GM23338 (cell line): Measurements from ENCODE around the gene RRAS2.

Experiments
- CREB1 ChIP-seq: fragments of 250-450 bp; sonication (Bioruptor Pico); IDR thresholded peaks from 2 replicates; pipeline ENCODE4 v1.5.0; 2020; ENCODE audit warnings: low read depth, mild to moderate bottlenecking, moderate library complexity
- EZH2 ChIP-seq: fragments of 200-600 bp; sonication (generic); IDR thresholded peaks from one replicate; pipeline ENCODE4 v1.8.0; 2017; ENCODE audit warnings: antibody characterized with exemption, mild to moderate bottlenecking, low read depth; ENCODE audit not compliant: unreplicated experiment
- EZH2phosphoT487 ChIP-seq: fragments of 200-600 bp; sonication (generic); IDR thresholded peaks from one replicate; pipeline ENCODE4 v1.8.1; 2018; ENCODE audit warnings: antibody characterized with exemption; ENCODE audit not compliant: unreplicated experiment
- JUNB ChIP-seq: IDR thresholded peaks from one replicate; pipeline ENCODE4 v1.6.1; 2016; ENCODE audit warnings: antibody characterized with exemption; ENCODE audit not compliant: unreplicated experiment
- NANOG ChIP-seq: IDR thresholded peaks from 2 replicates; pipeline ENCODE4 v1.6.1; 2016; ENCODE audit warnings: antibody characterized with exemption, borderline replicate concordance
- POLR2AphosphoS5 ChIP-seq: IDR thresholded peaks from 2 replicates; pipeline ENCODE4 v1.6.1; 2016; ENCODE audit warnings: antibody characterized with exemption, low read depth
- REST ChIP-seq: IDR thresholded peaks from one replicate; pipeline ENCODE4 v1.6.1; 2018; ENCODE audit warnings: antibody characterized with exemption; ENCODE audit not compliant: unreplicated experiment
- ZNF114 ChIP-seq: fragments of 250-450 bp; sonication (Bioruptor Pico); IDR thresholded peaks from 2 replicates; pipeline ENCODE4 v1.5.0; 2020; ENCODE audit warnings: mild to moderate bottlenecking, moderate library complexity
- ZNF331 ChIP-seq: fragments of 250-450 bp; sonication (Bioruptor Pico); IDR thresholded peaks from 2 replicates; pipeline ENCODE4 v1.5.0; 2020; ENCODE audit warnings: low read depth, mild to moderate bottlenecking, moderate library complexity
- TF ChIP-seq, protein P1 (sequence below), 2 experiments: fragments of 200-600 bp in 1 of 2; sonication (generic) in 1 of 2; conservative IDR thresholded peaks; 2 replicates each; pipeline versions ENCODE4 v1.5.1 to v1.6.1; 2016 to 2017; ENCODE audit warnings: antibody characterized with exemption in 2 of 2, low read depth in 2 of 2, mild to moderate bottlenecking in 2 of 2, moderate library complexity in 1 of 2
- TF ChIP-seq, protein P2 (sequence below): fragments of 250-450 bp; sonication (Bioruptor Pico); IDR thresholded peaks from 2 replicates; pipeline ENCODE4 v1.5.0; 2020; ENCODE audit warnings: mild to moderate bottlenecking, moderate library complexity

DNA sequence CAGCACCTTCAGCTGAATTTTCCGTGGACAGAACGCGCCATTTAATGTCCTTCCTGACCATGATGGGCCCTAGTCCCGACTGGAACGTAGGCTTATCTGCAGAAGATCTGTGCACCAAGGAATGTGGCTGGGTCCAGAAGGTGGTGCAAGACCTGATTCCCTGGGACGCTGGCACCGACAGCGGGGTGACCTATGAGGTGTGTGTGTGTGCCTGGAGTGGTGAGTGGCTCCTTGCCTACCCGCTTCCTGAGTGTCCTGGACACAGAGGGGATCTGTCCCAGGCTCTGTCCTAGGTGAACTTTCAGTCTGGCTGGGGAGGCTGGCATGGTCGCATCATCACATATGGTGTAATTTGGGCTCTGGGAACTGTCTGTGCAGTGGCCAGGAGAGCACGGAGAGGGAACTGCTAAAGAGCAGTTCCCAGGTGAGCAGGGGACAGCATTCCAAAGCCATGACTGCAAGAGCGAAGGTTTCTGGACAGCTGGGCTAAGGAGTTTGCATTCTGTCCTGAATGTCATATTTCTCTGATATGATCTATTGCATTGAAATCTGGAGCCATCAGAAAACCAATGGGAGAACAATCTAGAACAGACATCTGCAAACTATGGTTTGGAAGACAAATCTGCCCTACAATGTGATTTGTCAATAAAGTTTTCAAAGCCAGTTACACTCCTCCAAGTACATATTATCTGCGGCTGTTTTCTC lies 104.3 kb downstream of the RRAS2 start:
- TF ChIP-seq, protein P1, sequence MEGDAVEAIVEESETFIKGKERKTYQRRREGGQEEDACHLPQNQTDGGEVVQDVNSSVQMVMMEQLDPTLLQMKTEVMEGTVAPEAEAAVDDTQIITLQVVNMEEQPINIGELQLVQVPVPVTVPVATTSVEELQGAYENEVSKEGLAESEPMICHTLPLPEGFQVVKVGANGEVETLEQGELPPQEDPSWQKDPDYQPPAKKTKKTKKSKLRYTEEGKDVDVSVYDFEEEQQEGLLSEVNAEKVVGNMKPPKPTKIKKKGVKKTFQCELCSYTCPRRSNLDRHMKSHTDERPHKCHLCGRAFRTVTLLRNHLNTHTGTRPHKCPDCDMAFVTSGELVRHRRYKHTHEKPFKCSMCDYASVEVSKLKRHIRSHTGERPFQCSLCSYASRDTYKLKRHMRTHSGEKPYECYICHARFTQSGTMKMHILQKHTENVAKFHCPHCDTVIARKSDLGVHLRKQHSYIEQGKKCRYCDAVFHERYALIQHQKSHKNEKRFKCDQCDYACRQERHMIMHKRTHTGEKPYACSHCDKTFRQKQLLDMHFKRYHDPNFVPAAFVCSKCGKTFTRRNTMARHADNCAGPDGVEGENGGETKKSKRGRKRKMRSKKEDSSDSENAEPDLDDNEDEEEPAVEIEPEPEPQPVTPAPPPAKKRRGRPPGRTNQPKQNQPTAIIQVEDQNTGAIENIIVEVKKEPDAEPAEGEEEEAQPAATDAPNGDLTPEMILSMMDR (conservative IDR thresholded peaks at IDR 0.05; ENCODE audit: low read depth in 2 of 2), result no peak
- TF ChIP-seq EZH2phosphoT487 (no peak), EZH2 (no peak), REST (no peak), POLR2AphosphoS5 (no peak), JUNB (no peak), CREB1 (CRISPR knock-in tag) (no peak), ZNF331 (no peak), ZNF114 (CRISPR knock-in tag) (no peak), NANOG (no peak)
- TF ChIP-seq, protein P2, sequence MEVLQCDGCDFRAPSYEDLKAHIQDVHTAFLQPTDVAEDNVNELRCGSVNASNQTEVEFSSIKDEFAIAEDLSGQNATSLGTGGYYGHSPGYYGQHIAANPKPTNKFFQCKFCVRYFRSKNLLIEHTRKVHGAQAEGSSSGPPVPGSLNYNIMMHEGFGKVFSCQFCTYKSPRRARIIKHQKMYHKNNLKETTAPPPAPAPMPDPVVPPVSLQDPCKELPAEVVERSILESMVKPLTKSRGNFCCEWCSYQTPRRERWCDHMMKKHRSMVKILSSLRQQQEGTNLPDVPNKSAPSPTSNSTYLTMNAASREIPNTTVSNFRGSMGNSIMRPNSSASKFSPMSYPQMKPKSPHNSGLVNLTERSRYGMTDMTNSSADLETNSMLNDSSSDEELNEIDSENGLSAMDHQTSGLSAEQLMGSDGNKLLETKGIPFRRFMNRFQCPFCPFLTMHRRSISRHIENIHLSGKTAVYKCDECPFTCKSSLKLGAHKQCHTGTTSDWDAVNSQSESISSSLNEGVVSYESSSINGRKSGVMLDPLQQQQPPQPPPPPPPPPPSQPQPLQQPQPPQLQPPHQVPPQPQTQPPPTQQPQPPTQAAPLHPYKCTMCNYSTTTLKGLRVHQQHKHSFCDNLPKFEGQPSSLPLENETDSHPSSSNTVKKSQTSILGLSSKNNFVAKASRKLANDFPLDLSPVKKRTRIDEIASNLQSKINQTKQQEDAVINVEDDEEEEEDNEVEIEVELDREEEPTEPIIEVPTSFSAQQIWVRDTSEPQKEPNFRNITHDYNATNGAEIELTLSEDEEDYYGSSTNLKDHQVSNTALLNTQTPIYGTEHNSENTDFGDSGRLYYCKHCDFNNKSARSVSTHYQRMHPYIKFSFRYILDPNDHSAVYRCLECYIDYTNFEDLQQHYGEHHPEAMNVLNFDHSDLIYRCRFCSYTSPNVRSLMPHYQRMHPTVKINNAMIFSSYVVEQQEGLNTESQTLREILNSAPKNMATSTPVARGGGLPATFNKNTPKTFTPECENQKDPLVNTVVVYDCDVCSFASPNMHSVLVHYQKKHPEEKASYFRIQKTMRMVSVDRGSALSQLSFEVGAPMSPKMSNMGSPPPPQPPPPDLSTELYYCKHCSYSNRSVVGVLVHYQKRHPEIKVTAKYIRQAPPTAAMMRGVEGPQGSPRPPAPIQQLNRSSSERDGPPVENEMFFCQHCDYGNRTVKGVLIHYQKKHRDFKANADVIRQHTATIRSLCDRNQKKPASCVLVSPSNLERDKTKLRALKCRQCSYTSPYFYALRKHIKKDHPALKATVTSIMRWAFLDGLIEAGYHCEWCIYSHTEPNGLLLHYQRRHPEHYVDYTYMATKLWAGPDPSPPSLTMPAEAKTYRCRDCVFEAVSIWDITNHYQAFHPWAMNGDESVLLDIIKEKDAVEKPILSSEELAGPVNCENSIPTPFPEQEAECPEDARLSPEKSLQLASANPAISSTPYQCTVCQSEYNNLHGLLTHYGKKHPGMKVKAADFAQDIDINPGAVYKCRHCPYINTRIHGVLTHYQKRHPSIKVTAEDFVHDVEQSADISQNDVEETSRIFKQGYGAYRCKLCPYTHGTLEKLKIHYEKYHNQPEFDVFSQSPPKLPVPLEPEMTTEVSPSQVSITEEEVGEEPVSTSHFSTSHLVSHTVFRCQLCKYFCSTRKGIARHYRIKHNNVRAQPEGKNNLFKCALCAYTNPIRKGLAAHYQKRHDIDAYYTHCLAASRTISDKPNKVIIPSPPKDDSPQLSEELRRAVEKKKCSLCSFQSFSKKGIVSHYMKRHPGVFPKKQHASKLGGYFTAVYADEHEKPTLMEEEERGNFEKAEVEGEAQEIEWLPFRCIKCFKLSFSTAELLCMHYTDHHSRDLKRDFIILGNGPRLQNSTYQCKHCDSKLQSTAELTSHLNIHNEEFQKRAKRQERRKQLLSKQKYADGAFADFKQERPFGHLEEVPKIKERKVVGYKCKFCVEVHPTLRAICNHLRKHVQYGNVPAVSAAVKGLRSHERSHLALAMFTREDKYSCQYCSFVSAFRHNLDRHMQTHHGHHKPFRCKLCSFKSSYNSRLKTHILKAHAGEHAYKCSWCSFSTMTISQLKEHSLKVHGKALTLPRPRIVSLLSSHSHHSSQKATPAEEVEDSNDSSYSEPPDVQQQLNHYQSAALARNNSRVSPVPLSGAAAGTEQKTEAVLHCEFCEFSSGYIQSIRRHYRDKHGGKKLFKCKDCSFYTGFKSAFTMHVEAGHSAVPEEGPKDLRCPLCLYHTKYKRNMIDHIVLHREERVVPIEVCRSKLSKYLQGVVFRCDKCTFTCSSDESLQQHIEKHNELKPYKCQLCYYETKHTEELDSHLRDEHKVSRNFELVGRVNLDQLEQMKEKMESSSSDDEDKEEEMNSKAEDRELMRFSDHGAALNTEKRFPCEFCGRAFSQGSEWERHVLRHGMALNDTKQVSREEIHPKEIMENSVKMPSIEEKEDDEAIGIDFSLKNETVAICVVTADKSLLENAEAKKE (CRISPR knock-in tag), result no peak
